HG02840 (cell line): Measurements from ENCODE around the gene LDLRAD4.

Experiments
- ATAC-seq: cut with Tn5 transposase; IDR thresholded peaks from one replicate; pipeline ENCODE4 v1.9.1; 2021; ENCODE audit warnings: mild to moderate bottlenecking, moderate library complexity, moderate number of reproducible peaks; ENCODE audit not compliant: unreplicated experiment, low FRiP score

The LDLRAD4 gene

DNA sequence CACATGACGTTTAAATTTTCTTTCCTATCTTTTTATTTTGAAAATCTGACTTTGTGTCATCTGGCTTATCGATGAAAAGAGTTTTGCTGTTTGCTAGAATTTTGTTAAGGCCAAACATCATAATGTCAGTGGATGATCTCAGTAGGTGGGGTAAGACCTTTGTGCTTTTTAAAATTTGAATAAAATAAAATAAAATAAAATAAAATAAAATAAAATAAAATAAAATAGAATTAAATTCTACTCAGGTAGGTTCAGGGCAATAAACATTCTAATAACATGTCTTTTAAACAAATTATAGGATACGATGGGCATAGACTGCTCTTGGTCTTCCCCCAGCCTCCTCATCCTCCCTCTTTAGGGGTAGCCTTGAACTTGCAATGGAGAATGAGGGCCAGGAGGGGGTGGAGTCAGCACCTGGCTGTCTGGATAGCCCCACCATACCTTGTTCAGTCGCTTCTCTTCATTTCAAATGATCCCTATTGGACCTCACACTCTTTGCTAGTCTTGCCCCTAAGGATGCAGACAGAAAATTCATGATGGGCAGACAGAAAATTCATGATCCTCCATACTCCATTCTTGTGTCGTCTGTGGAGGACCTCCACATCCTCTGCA, 8.1 kb downstream of the LDLRAD4 start:
- no peak for ATAC-seq

- no peak for ATAC-seq
These were observed 9.3 kb downstream of the LDLRAD4 start for GRCh38 chr18:13227910-13228309.

DNA sequence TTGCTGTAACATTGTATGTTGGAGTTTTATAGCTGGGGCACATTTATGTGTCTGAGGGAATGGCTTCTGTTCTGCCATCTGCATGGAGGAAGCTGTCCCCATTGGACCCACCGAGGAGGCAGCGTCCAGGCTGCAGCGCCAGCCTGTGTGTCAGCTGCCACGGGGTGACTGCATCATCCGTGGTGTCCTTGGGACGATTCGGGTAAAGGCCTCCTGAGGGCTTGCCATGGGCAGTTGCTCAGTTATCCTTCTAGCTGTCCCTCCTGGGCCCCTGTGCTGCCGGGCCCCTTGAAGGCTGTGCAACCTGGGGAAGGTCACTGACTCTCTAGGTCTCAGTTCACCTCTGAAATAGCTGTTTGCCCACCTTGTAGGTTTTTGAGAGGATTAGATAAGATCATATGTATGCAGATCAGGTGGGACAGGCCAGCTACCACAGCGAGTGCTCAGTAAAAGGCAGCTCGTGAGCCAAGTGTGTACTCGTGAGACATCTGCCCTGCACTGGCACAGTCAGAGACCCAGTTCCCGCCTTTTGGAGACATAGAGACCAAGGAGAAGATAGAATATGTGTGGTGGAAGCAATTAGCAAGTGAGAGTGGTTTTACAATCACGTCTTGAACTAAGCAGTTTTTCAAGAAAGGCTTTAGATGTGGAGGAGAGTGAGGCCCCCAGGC, 10.6 kb downstream of the LDLRAD4 start:
- no peak for ATAC-seq

- no peak for ATAC-seq
These were observed 12.6 kb downstream of the LDLRAD4 start for GRCh38 chr18:13231151-13231550.

GRCh38 chr18:13232086-13232917, 13.7 kb downstream of the LDLRAD4 start:
- ATAC-seq, result no peak

- no peak for ATAC-seq
These were observed 14.6 kb downstream of the LDLRAD4 start for GRCh38 chr18:13232971-13233786.

- ATAC-seq, result no peak
These were observed 15.5 kb downstream of the LDLRAD4 start for GRCh38 chr18:13233787-13234783.

- no peak for ATAC-seq
These were observed 16.9 kb downstream of the LDLRAD4 start for GRCh38 chr18:13235421-13235831.

DNA sequence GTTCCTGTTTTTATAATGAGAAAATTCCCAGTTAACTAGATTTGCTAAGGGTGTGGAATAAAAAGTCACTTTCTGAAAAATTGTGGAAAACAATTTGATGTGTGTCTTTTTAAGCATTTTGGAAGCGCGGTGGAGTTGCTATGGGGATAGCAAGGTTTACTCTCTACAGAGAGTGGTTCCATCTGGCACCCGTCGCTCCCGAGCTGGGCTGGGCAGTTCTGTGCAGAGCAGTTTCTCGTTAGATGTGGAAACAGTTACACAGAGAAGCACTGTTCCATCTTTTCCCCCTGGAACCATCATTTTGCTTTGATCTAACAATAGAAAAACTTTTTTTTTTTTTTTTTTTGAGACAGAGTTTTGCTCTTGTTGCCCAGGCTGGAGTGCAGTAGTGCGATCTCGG, 17.4 kb downstream of the LDLRAD4 start:
- ATAC-seq, result no peak

- no peak for ATAC-seq
These were observed 17.9 kb downstream of the LDLRAD4 start for GRCh38 chr18:13236411-13236810.

GRCh38 chr18:13237073-13237472, 18.5 kb downstream of the LDLRAD4 start:
- ATAC-seq, result no peak

DNA sequence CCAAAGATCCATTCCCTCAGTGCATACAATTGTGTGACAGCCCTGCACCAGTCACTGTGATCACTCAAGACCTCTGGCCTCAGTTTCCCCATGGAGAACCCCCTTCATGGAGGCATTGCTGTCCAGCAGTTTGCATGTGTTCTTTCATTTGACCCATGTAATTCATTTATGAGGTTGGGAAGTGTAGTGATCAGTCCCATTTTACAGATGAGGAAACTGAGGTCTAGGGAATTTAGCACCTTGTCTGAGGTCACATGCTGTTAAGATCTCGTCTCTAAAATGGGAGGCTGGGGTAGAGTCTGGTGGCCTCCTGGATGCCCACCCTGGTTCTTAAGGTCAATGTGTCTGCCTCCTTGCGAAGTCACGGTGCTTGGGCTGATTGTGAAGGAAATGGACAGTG, 19.1 kb downstream of the LDLRAD4 start:
- no peak for ATAC-seq

DNA sequence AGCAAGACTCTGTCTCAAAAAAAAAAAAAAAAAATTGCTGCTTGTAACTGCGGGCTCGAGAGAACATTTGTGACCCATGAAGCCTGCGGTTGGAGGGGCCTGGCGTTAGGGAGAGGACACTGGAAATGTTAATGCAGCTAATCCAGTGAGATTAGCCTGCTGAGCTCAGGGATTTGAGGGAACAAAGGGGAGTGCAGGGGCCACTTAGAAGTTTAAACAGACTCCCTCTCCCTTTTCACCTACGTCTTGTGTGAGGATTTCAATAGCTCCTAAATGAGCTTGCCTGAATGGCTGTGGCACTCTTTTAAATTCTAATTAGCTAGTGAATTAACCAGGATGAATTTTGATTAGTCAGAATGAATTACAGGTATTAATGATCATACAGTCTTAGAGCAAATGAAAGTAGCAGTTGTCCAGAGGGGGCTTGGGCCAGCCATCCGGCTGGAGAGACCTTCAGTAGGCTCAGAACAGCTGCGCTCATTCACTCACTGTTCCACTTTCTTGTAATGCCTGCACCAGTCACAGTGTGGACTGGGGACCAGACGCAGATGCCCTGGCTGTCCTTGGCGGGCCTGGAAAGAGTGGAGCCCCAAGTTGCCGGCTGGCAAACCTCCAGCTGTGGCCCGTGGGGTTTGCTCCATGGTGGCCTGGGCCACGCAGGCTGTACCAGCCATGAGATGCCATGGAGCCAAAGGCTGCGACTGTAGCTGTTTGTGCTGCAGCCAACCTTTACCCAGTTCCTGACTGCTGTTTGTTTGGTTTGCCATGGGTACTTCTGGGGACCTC, 20.8 kb downstream of the LDLRAD4 start:
- ATAC-seq, result no peak

- no peak for ATAC-seq
These were observed 21.6 kb downstream of the LDLRAD4 start for GRCh38 chr18:13240060-13240725.

DNA sequence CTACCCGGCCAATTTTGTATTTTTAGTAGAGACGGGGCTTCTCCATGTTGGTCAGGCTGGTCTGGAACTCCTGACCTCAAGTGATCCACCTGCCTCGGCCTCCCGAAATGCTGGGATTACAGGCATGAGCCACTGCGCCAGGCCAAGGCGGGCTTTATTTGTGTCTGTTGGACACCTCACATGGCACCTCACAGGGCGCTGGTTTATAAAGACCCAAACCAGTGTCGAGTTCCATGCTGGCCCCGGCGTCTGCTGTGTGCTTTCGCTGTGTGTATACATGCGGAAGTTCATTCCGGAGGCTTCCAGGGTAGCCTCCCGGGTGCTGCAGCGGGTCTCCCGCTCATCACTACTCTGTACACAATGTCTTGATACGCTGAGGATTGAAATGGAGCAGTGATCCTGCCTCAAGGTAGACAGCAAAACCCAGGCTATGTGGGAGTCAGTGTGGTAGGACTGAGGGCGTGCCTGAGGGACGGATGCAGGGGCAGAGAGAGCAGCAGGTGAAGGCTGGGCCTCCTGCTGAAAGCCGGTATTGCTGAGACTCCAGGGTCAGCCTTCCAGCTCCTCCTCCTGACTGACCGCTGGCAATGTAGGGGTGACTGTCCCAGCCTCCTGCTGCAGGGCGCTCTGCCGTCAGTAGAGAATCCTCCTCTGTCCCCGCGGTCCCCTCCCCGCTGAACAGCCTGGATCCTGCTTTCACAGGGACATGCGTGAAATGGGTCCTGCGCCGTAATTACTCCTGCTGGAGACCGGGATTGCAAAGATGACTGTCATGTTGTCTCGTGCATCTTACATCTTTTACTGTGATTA, 22.7 kb downstream of the LDLRAD4 start:
- no peak for ATAC-seq

- no peak for ATAC-seq
These were observed 23.3 kb downstream of the LDLRAD4 start for GRCh38 chr18:13241893-13242175.

- ATAC-seq, result no peak
These were observed 24.2 kb downstream of the LDLRAD4 start for GRCh38 chr18:13242797-13243196.

DNA sequence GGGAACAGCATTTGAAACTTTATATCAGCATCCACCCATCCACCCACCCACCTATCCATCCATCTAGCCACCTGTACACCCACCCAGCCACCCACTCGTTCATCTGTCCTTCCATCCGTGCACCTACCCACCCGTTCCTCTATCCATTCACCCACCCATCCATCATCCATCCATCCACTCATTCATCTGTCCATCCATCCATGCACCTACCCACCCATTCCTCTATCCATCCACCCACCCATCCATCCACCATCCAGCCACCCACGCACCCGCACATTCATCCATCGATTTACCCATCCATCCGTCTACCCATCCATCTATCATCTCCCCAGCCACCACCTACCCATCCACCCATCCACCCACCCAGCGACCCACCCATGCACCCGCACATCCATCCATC, 24.8 kb downstream of the LDLRAD4 start:
- no peak for ATAC-seq
